Erythroblast (primary cell): Measurements from ENCODE around the gene POU1F1.

ENCODE experiments used
- GATA1 ChIP-seq: IDR thresholded peaks from 2 replicates; pipeline ENCODE4 v1.6.1; 2011; ENCODE audit warnings: low read depth, mild to moderate bottlenecking, control low read depth, low read length, moderate library complexity
- POLR2A ChIP-seq: IDR thresholded peaks from 2 replicates; pipeline ENCODE4 v1.6.1; 2011; ENCODE audit warnings: mild to moderate bottlenecking, low read length

- no peak for TF ChIP-seq POLR2A
- no peak for TF ChIP-seq GATA1
Observed at GRCh38 chr3:87276484-87276883, at the start of gene POU1F1.
